ENCODE measurements around the gene GRK5. TPM values are rescaled to one million over a fixed set of nuclear protein-coding genes. Genes with fewer than 3 reads are reported as not detected.

Gene GRK5
- total RNA-seq, 1 experiment from 2014 or later, result 1.2 TPM

- no peaks in the 10 kb centered on the region for H3K36me3 Mint-ChIP-seq (ENCODE audit: insufficient read depth in 1 of 3, low read depth in 3 of 3)
- H2AFZ ChIP-seq (ENCODE audit: low read length), result no peak overlapping the region
- H2BK12ac ChIP-seq (ENCODE audit: insufficient read length, low read depth, low read length), result no peak overlapping the region
- H3K56ac ChIP-seq (ENCODE audit: insufficient read length, low read depth, low read length), result no peak overlapping the region
- H3K79me1 ChIP-seq (ENCODE audit: insufficient read depth, low read depth, low read length, poor library complexity, severe bottlenecking), result no peaks in the 10 kb centered on the region
- H2BK5ac ChIP-seq (ENCODE audit: insufficient read length, low read length), result no peak overlapping the region
- H3K27me3 Mint-ChIP-seq (ENCODE audit: low read depth), result peaks cover 2% of the 10 kb centered on the region
- no peak overlapping the region for H4K5ac ChIP-seq (ENCODE audit: insufficient read length, low read depth, low read length)
- no peak overlapping the region; a peak in 1 of 7 replicates for H3K27ac Mint-ChIP-seq
- no peak overlapping the region for H3K23ac ChIP-seq (ENCODE audit: insufficient read length, low read depth, low read length)
- no peak overlapping the region for H2BK15ac ChIP-seq (ENCODE audit: low read depth, low read length)
- no peaks in the 10 kb centered on the region for H3K9me3 ChIP-seq (ENCODE audit: control insufficient read depth, low read depth, low read length)
- H2BK20ac ChIP-seq (ENCODE audit: low read depth, low read length, poor library complexity, severe bottlenecking), result no peak overlapping the region
- H3K27ac ChIP-seq (ENCODE audit: insufficient read length, low read depth, low read length), result no peak overlapping the region
- no peak overlapping the region for H2BK120ac ChIP-seq (ENCODE audit: low read depth, low read length, poor library complexity, severe bottlenecking)
- H3K4me2 ChIP-seq (ENCODE audit: insufficient read depth, insufficient read length, low read length), result no peak overlapping the region
- H3K4me1 ChIP-seq (ENCODE audit: insufficient read depth, low read length), result no peaks in the 10 kb centered on the region
- H3K9ac ChIP-seq (ENCODE audit: extremely low read depth, insufficient read length, low read length), result no peak overlapping the region
- H2AK5ac ChIP-seq (ENCODE audit: insufficient read length, low read length), result no peak overlapping the region
- H4K91ac ChIP-seq (ENCODE audit: insufficient read length, low read depth, low read length), result no peak overlapping the region
- 0 out of 4 replicates have a peak, but pooled peaks cover 0 to 3% of the 10 kb centered on the region in 2 experiments for H3K4me1 Mint-ChIP-seq
- H4K20me1 ChIP-seq (ENCODE audit: control insufficient read depth, insufficient read depth, insufficient read length), result peaks cover 2% of the 10 kb centered on the region
- H3K18ac ChIP-seq (ENCODE audit: insufficient read length, low read depth, low read length), result no peak overlapping the region
- H3K9me3 Mint-ChIP-seq, result peaks cover 0 to 2% of the 10 kb centered on the region in 2 experiments; a peak in 2 of 5 replicates
- H3K27me3 ChIP-seq (ENCODE audit: insufficient read depth, low read length), result no peaks in the 10 kb centered on the region
- H3K4me3 Mint-ChIP-seq, result no peak overlapping the region
- H3K4ac ChIP-seq (ENCODE audit: low read depth, low read length), result no peak overlapping the region
- no peaks in the 10 kb centered on the region for H3K23me2 ChIP-seq (ENCODE audit: insufficient read length, low read depth, low read length, poor library complexity, severe bottlenecking)
- no peak overlapping the region for H3T11ph ChIP-seq (ENCODE audit: low read length)
- H3K14ac ChIP-seq (ENCODE audit: insufficient read depth, low read length), result no peak overlapping the region; the same call in 1 of the 2 replicates
- H4K8ac ChIP-seq (replicated peaks; ENCODE audit: insufficient read length, low read depth, low read length), result no peak overlapping the region
- DNase-seq, result no peak
- no CpG with 5 or more reads among the region's 6 CpGs for WGBS (ENCODE audit: extremely low coverage, insufficient read length, low lambda C conversion rate)
- no peaks in the 10 kb centered on the region for H3K79me2 ChIP-seq (ENCODE audit: insufficient read depth, low read length)
- TF ChIP-seq CTCF (conservative IDR thresholded peaks at IDR 0.05), result no peak
Observed at GRCh38 chr10:119397416-119397815, 190.0 kb downstream of the GRK5 start.

Data from H9 (cell line).